ENCODE results near the gene PPP3CA. TPM values are rescaled to one million over a fixed set of nuclear protein-coding genes. Genes with fewer than 3 reads are reported as not detected.

Gene PPP3CA
- total RNA-seq, 1 experiment from 2014 or later = 15.5 TPM

DNA sequence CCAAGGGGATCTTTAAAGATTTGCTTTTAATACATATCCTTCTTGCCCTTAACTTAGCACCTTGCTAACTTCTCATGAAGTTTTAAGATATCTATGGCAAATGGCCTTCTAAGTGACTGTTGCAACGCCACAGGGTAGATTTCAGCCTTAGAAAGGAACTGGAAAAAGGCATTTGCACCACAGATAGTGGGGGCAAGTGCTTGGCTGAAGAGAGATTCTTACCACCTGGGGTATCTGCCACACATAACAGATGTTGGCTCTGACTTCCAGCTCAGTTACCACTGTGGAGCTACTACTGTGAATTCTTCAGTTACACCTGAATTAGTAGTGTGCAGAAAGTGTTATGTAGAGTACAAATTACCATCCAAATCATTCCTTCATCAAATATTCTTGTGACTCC is 302.6 kb downstream of the PPP3CA start:
- no peaks in the 10 kb centered on the region for H3K4me1 ChIP-seq (ENCODE audit: insufficient read depth, low read length)

DNA sequence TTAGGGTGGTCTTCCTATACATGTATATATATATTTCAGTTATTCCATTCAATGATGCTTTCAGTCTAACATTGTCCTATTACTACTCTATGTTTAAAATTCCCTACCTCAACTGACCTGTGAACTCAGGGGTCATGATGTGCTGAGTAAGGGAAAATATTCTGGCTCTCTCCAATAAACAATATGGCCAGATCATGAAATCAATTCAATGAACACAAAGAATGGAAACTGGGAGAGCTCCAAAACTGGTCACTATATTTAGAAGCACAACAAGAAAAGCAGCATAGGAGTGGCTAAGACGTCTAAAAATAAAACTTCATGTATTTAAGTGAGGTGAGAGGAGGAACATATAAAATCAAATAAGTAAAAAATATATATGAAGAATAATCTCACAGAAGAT is 304.5 kb downstream of the PPP3CA start:
- no peak overlapping the region for H3K27ac ChIP-seq (ENCODE audit: low read length)
- H3K9ac ChIP-seq (ENCODE audit: low read length) = no peak overlapping the region
- H3K4me2 ChIP-seq (ENCODE audit: low read length) = no peak overlapping the region
- H3K36me3 ChIP-seq (ENCODE audit: low read depth, low read length) = no peaks in the 10 kb centered on the region
- no TSS peak for BruUV-seq (replicated peaks)
- no peaks in the 10 kb centered on the region for H3K27me3 ChIP-seq (ENCODE audit: low read length)
- no peak overlapping the region for H2AFZ ChIP-seq (ENCODE audit: low read length)
- H3K9me3 ChIP-seq (ENCODE audit: low read length) = no peaks in the 10 kb centered on the region
- intact Hi-C loops (cut with micrococcal nuclease) = no loop called here
- no peak overlapping the region for H3K4me3 ChIP-seq (ENCODE audit: low read length)
- ATAC-seq = no peak
- TF ChIP-seq EZH2phosphoT487 (IDR thresholded peaks at IDR 0.05; ENCODE audit: borderline replicate concordance, low read length) (no peak), EZH2 (IDR thresholded peaks at IDR 0.05; ENCODE audit: low read length, unreplicated experiment) (no peak)
- TF ChIP-seq, protein P1, sequence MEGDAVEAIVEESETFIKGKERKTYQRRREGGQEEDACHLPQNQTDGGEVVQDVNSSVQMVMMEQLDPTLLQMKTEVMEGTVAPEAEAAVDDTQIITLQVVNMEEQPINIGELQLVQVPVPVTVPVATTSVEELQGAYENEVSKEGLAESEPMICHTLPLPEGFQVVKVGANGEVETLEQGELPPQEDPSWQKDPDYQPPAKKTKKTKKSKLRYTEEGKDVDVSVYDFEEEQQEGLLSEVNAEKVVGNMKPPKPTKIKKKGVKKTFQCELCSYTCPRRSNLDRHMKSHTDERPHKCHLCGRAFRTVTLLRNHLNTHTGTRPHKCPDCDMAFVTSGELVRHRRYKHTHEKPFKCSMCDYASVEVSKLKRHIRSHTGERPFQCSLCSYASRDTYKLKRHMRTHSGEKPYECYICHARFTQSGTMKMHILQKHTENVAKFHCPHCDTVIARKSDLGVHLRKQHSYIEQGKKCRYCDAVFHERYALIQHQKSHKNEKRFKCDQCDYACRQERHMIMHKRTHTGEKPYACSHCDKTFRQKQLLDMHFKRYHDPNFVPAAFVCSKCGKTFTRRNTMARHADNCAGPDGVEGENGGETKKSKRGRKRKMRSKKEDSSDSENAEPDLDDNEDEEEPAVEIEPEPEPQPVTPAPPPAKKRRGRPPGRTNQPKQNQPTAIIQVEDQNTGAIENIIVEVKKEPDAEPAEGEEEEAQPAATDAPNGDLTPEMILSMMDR (conservative IDR thresholded peaks at IDR 0.05; ENCODE audit: low read depth, low read length) = no peak
- no peaks in the 10 kb centered on the region for H3K9me2 ChIP-seq (replicated peaks; ENCODE audit: low read length)
- ChIA-PET CTCF (no interaction called here), POLR2A (ENCODE audit: unreplicated experiment) (no interaction called here)
- no peaks in the 10 kb centered on the region for H3K4me1 ChIP-seq (ENCODE audit: insufficient read depth, low read length)
- H4K20me1 ChIP-seq (ENCODE audit: low read length) = no peaks in the 10 kb centered on the region
- no peak for DNase-seq
- no peaks in the 10 kb centered on the region for H3K79me2 ChIP-seq (ENCODE audit: low read length)
- no peaks in the 10 kb centered on the region for H3F3A ChIP-seq (ENCODE audit: low read length, unreplicated experiment)

More for the DNA sequence above, 302.6 kb downstream of the PPP3CA start:
- H3K79me2 ChIP-seq (ENCODE audit: low read length) = no peaks in the 10 kb centered on the region
- no peaks in the 10 kb centered on the region for H3K9me3 ChIP-seq (ENCODE audit: low read length)
- BruUV-seq (replicated peaks) = no TSS peak
- no peak overlapping the region for H3K4me2 ChIP-seq (ENCODE audit: low read length)
- ATAC-seq (no peak), DNase-seq (no peak)
- H3K36me3 ChIP-seq (ENCODE audit: low read depth, low read length) = no peaks in the 10 kb centered on the region
- H3K9ac ChIP-seq (ENCODE audit: low read length) = no peak overlapping the region
- no peaks in the 10 kb centered on the region for H3K9me2 ChIP-seq (replicated peaks; ENCODE audit: low read length)
- TF ChIP-seq, protein P1 (conservative IDR thresholded peaks at IDR 0.05; ENCODE audit: low read depth, low read length) = no peak
- no peak for TF ChIP-seq EZH2 (IDR thresholded peaks at IDR 0.05; ENCODE audit: low read length, unreplicated experiment)
- TF ChIP-seq EZH2phosphoT487 (IDR thresholded peaks at IDR 0.05; ENCODE audit: borderline replicate concordance, low read length) = no peak
- POLR2A ChIA-PET (ENCODE audit: unreplicated experiment) = no interaction called here
- H4K20me1 ChIP-seq (ENCODE audit: low read length) = no peaks in the 10 kb centered on the region
- no peaks in the 10 kb centered on the region for H3K27me3 ChIP-seq (ENCODE audit: low read length)
- H2AFZ ChIP-seq (ENCODE audit: low read length) = no peak overlapping the region
- CTCF ChIA-PET = no interaction called here
- H3K4me3 ChIP-seq (ENCODE audit: low read length) = no peak overlapping the region
- no peak overlapping the region for H3K27ac ChIP-seq (ENCODE audit: low read length)
- intact Hi-C loops (cut with micrococcal nuclease) = no loop called here
- no peaks in the 10 kb centered on the region for H3F3A ChIP-seq (ENCODE audit: low read length, unreplicated experiment)

DNA sequence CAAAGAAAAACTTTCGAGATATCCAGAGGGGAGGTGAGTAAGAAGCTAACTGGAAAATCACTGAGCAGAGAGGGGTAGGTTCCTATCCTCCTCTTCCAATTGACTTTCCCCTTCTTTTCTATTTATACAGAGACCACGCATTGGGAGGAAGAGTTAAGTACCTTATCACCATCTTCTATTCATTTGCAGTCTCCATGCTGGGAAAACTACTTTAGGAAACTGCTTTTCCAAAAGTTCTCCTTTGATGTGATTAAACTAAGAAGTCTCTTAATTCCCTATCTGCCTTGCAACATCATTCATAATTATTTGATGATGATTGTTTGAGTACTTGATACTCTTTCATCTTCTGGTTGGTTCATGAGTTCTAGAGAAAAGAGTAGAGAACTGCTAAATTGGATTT is 306.6 kb downstream of the PPP3CA start:
- no peaks in the 10 kb centered on the region for H3K9me3 ChIP-seq (ENCODE audit: low read length)
- no peaks in the 10 kb centered on the region for H3K27me3 ChIP-seq (ENCODE audit: low read length)
- no peaks in the 10 kb centered on the region for H3K4me1 ChIP-seq (ENCODE audit: insufficient read depth, low read length)
- no peak overlapping the region for H3K27ac ChIP-seq (ENCODE audit: low read length)
- no peak overlapping the region for H3K9ac ChIP-seq (ENCODE audit: low read length)
- DNase-seq = no peak
- H3F3A ChIP-seq (ENCODE audit: low read length, unreplicated experiment) = no peaks in the 10 kb centered on the region
- H2AFZ ChIP-seq (ENCODE audit: low read length) = no peak overlapping the region
- no peak overlapping the region for H3K4me2 ChIP-seq (ENCODE audit: low read length)
- BruUV-seq (replicated peaks) = no TSS peak
- CTCF ChIA-PET = no interaction called here
- no peaks in the 10 kb centered on the region for H4K20me1 ChIP-seq (ENCODE audit: low read length)
- H3K79me2 ChIP-seq (ENCODE audit: low read length) = no peaks in the 10 kb centered on the region
- no peak for TF ChIP-seq EZH2 (IDR thresholded peaks at IDR 0.05; ENCODE audit: low read length, unreplicated experiment)
- TF ChIP-seq, protein P1 (conservative IDR thresholded peaks at IDR 0.05; ENCODE audit: low read depth, low read length) = no peak
- no peak for TF ChIP-seq EZH2phosphoT487 (IDR thresholded peaks at IDR 0.05; ENCODE audit: borderline replicate concordance, low read length)
- no peak for ATAC-seq
- H3K36me3 ChIP-seq (ENCODE audit: low read depth, low read length) = no peaks in the 10 kb centered on the region
- no peak overlapping the region for H3K4me3 ChIP-seq (ENCODE audit: low read length)
- no peaks in the 10 kb centered on the region for H3K9me2 ChIP-seq (replicated peaks; ENCODE audit: low read length)
- POLR2A ChIA-PET (ENCODE audit: unreplicated experiment) = no interaction called here
- intact Hi-C loops (cut with micrococcal nuclease) = no loop called here
